GM12891 (cell line): ENCODE results near the gene RASSF4.

Source experiments
- DNase-seq: peaks from one replicate; pipeline ENCODE4 v3.0.0; 2011; ENCODE audit warnings: low spot score; ENCODE audit not compliant: insufficient read length
- FAIRE-seq: peaks from 2 replicates; lab custom pipeline; 2011; peaks lifted over from hg19 to GRCh38; lab: Jason Lieb, UNC
- PAX5 ChIP-seq: IDR thresholded peaks from 2 replicates; pipeline ENCODE4 v1.6.1; 2011; ENCODE audit warnings: low read length, moderate library complexity, mild to moderate bottlenecking; ENCODE audit not compliant: insufficient read depth, severe bottlenecking
- POLR2A ChIP-seq: IDR thresholded peaks from 2 replicates; pipeline ENCODE4 v1.6.1; 2011; ENCODE audit warnings: low read depth, low read length, control low read depth
- POLR2AphosphoS5 ChIP-seq: IDR thresholded peaks from 2 replicates; pipeline ENCODE4 v1.6.1; 2011; ENCODE audit warnings: low read depth, low read length, control low read depth
- POU2F2 ChIP-seq: IDR thresholded peaks from 2 replicates; pipeline ENCODE4 v1.6.1; 2011; ENCODE audit warnings: low read depth, mild to moderate bottlenecking, control low read depth, low read length, moderate library complexity
- SPI1 ChIP-seq: IDR thresholded peaks from 2 replicates; pipeline ENCODE4 v1.6.1; 2011; ENCODE audit warnings: low read depth, low read length, control low read depth
- TAF1 ChIP-seq: IDR thresholded peaks from 2 replicates; pipeline ENCODE4 v1.6.1; 2011; ENCODE audit warnings: low read depth, low read length, control low read depth

The RASSF4 gene

DNA sequence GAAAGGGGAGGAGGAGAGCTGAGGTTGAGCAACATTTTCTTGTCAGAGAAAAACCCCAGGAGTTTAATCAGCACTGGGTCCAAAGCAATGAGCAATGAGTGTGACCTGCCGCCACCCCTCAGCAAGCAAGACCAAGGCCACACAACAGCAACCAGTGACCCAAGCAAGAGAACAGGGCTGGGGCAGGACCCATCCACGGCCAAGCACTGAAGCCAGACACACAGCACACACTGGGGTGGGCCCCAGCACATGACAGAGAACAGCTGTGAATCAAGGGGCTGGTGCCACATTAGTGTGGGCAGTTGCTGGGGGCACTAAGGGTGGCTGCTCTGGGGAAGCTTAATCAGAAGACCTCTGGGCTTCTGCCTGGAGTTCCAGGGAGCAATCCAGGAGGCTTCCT lies 32.2 kb upstream of the RASSF4 start:
- DNase-seq (no peak), FAIRE-seq (no peak)
- TF ChIP-seq TAF1 (no peak), POU2F2 (no peak), POLR2A (no peak), SPI1 (no peak), POLR2AphosphoS5 (no peak), PAX5 (no peak)

- no peak for TF ChIP-seq POLR2A
- TF ChIP-seq PAX5: no peak
- TF ChIP-seq SPI1: no peak
- TF ChIP-seq POLR2AphosphoS5: no peak
- no peak for TF ChIP-seq TAF1
- no peak for TF ChIP-seq POU2F2
- no peak for DNase-seq
- FAIRE-seq: no peak
These were observed 31.1 kb upstream of the RASSF4 start for GRCh38 chr10:44928462-44928861.

DNA sequence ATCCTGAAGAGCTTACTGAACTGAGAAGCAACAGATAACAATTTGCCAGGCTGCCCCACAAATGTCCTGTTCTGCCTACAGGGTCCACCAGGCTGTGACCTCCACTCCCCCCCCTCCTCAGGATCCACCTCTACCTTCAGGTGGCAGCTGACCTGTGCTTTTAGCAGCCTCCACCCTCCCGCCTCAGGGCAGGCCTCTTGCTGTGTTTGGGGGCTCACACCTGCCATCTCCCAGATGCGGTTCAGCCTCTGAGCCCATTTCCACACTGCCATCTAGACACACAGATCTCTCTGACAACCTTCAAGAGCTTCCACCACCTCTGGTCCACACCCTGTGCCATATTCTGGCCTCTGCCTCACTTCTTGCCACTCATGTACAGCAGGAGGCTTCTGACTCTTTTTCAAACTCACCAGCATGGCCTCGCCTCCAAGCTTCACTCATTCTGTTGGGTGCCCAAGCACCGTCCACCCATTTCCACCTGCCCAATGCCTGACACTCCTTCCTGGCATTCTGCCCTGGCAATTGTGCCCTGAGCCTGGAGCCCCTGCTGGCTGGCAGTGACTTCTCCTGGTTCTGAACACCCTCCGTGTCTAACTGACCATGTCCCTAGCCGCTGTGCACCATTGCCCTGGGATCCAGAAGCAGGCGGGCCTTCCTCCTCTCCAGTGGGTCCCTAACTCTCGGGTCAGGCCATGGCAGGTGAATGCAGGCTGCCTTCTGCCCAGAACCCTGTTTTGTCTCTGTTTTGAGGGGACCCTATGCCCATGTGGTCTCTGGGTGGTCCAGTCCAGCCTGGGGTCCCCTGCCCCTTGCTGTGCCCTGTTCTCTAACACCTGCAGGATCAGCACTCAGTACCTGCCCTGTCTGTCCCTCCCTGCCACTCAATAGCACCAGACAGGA lies 30.0 kb upstream of the RASSF4 start:
- DNase-seq (no peak), FAIRE-seq (no peak)

DNA sequence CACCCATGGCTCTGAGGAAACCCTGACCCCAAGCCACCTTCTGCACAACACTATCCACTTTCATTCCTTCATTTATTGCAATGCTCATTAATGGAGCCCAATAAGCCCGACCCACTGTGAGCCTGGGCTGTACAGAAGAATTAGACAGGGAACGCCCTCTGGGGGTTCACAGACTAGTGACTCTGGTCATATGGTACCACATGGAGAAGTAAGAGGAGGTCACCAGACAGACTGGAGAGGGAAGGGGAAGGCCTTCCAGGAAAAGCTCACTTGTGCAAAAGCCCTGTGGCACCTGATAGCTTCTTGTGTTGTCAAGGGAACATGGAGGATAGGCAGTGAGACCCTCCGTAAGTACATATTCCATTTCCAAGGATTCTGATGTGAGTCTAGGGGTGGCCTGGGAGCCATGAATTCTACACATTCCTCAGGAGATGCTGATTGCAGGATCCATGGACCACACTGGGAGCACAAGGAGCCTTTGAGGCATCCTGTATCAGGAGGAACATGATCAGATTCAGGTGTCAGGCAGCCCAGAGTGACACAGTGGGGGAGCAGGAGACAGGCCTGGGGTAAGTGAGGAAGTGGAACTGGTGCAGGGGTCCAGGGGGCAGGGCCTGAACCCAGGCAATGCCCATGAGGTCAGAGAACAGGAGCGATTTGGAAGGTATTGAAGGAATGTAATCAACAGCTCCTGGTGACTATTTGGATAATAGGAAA lies 28.5 kb upstream of the RASSF4 start:
- DNase-seq: no peak
- no peak for FAIRE-seq
- TF ChIP-seq TAF1: no peak
- TF ChIP-seq POLR2AphosphoS5: no peak
- no peak for TF ChIP-seq POU2F2
- no peak for TF ChIP-seq PAX5
- no peak for TF ChIP-seq SPI1
- TF ChIP-seq POLR2A: no peak

More for the DNA sequence above, 30.0 kb upstream of the RASSF4 start:
- no peak for TF ChIP-seq SPI1
- no peak for TF ChIP-seq PAX5
- no peak for TF ChIP-seq POLR2A
- no peak for TF ChIP-seq TAF1
- TF ChIP-seq POLR2AphosphoS5: no peak
- no peak for TF ChIP-seq POU2F2

- TF ChIP-seq TAF1 (no peak), SPI1 (no peak), POU2F2 (no peak), PAX5 (no peak), POLR2AphosphoS5 (no peak), POLR2A (no peak)
- DNase-seq (no peak), FAIRE-seq (no peak)
These were observed 27.7 kb upstream of the RASSF4 start for GRCh38 chr10:44931621-44932516.

DNA sequence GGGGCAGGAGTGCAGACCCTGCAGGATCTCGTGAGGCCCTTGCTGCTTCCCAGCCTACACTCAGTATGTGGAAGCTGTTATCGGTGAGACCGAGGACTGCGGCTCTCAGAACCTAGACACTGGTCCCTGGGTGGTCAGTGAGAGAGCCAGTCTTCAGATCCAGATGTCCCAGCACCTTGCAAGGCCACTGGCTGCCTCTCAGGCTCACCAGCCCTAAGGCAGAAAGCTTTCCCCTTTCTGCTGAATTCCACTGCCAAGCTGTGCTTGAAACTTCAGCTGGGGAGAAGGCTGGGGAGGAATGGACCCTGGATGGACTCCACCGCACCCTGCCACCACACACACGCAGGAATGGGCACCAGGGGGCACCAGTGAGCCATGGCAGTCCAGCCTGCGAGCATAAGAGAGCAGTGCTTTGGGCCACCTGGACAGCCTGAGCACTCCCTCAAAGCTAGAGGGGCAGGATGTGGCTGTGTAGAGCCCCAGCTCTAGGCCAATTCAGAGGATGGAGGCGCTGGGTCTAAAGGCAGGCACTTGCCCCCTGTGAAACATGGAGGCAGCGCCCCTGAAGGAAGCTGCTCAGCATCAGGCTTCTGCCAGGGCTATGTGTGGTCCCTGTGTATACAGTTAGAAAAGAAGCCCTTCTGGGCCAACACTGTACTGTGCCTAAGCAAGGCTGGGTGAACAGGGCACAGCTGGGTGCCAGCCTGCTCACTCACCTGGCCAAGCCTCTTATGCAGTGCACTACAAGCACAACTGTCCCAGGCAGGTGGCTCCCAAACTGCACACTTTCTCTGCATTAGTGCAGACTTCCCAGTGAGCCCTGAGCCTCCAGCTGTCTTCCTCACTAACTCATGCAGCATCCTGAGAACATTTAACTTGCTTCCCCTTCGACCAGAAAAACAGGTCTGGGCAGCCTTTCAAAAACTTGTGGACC lies 26.8 kb upstream of the RASSF4 start:
- DNase-seq (peak; percentile 72), FAIRE-seq (peak; percentile 98)
- TF ChIP-seq POU2F2 (no peak), POLR2AphosphoS5 (no peak), SPI1 (no peak), POLR2A (no peak), TAF1 (no peak), PAX5 (no peak)

GRCh38 chr10:44933451-44934321 lies 25.9 kb upstream of the RASSF4 start:
- TF ChIP-seq POLR2AphosphoS5 (no peak), POU2F2 (no peak), POLR2A (no peak), SPI1 (no peak), PAX5 (no peak), TAF1 (no peak)
- no peak for FAIRE-seq
- no peak for DNase-seq
